Neutrophil (primary cell): ENCODE results near the gene GPR143.
"Not testable (repeated sequence)": the region's sequence is repeated elsewhere in the genome, so short reads cannot be mapped to it uniquely, and the experiment has no call there.

Experiments
- H3K27ac ChIP-seq: fragments of 200-600 bp; sonication (generic); 2 replicates; pipeline ENCODE4 v1.5.1; 2016; ENCODE audit warnings: mild to moderate bottlenecking, moderate library complexity
- H3K27me3 ChIP-seq: fragments of 200-600 bp; sonication (generic); 2 replicates; pipeline ENCODE4 v1.6.0; 2016; ENCODE audit warnings: mild to moderate bottlenecking
- H3K36me3 ChIP-seq: fragments of 200-600 bp; sonication (generic); 2 replicates; pipeline ENCODE4 v1.5.1; 2017
- H3K4me1 ChIP-seq, 2 experiments: fragments of 200-600 bp in 1 of 2; sonication (generic) in 1 of 2; 1 replicate in 1 of 2; 2 replicates in 1 of 2; pipeline versions ENCODE4 v1.5.1 to v1.6.1; 2013 to 2016; ENCODE audit warnings: low read depth in 1 of 2, low read length in 1 of 2, mild to moderate bottlenecking in 1 of 2, moderate library complexity in 1 of 2; ENCODE audit not compliant: control insufficient read depth in 1 of 2, insufficient read depth in 1 of 2
- H3K4me3 ChIP-seq, 2 experiments: fragments of 200-600 bp in 1 of 2; sonication (generic) in 1 of 2; 1 replicate in 1 of 2; 2 replicates in 1 of 2; pipeline ENCODE4 v1.5.1; 2013 to 2016; ENCODE audit warnings: low read depth in 1 of 2, low read length in 1 of 2, mild to moderate bottlenecking in 1 of 2, moderate library complexity in 1 of 2
- H3K9me3 ChIP-seq: fragments of 200-600 bp; sonication (generic); 2 replicates; pipeline ENCODE4 v1.5.1; 2016
- CTCF ChIP-seq: fragments of 200-600 bp; sonication (generic); IDR thresholded peaks from 2 replicates; pipeline ENCODE4 v1.5.1; 2016; ENCODE audit warnings: antibody characterized with exemption

Gene GPR143

GRCh38 chrX:9781941-9782340, 16.3 kb upstream of the GPR143 start:
- TF ChIP-seq CTCF: no peak
- H3K4me3 ChIP-seq: no peak overlapping the region
- peaks cover 46% of the 10 kb centered on the region for H3K27me3 ChIP-seq
- H3K27ac ChIP-seq: no peak overlapping the region
- H3K36me3 ChIP-seq: no peaks in the 10 kb centered on the region
- no peaks in the 10 kb centered on the region for H3K9me3 ChIP-seq
- no peaks in the 10 kb centered on the region for H3K4me1 ChIP-seq

GRCh38 chrX:9775930-9776329, 10.3 kb upstream of the GPR143 start:
- Histone ChIP-seq H3K4me3 (no peak overlapping the region), H3K4me1 (no peaks in the 10 kb centered on the region), H3K36me3 (no peaks in the 10 kb centered on the region), H3K27me3 (peaks cover 41% of the 10 kb centered on the region), H3K9me3 (no peaks in the 10 kb centered on the region), H3K27ac (no peak overlapping the region)
- TF ChIP-seq CTCF: no peak

- no peak overlapping the region for H3K4me3 ChIP-seq
- peaks cover 37% of the 10 kb centered on the region for H3K27me3 ChIP-seq
- no peaks in the 10 kb centered on the region for H3K4me1 ChIP-seq
- no peak for TF ChIP-seq CTCF
- no peaks in the 10 kb centered on the region for H3K9me3 ChIP-seq
- no peak overlapping the region for H3K27ac ChIP-seq
- no peaks in the 10 kb centered on the region for H3K36me3 ChIP-seq
These were observed 7.3 kb upstream of the GPR143 start for GRCh38 chrX:9772943-9773342.

GRCh38 chrX:9770319-9770718, 4.7 kb upstream of the GPR143 start:
- no peaks in the 10 kb centered on the region for H3K9me3 ChIP-seq
- no peak overlapping the region for H3K27ac ChIP-seq
- H3K4me1 ChIP-seq: no peaks in the 10 kb centered on the region
- H3K27me3 ChIP-seq: peaks cover 41% of the 10 kb centered on the region
- no peak for TF ChIP-seq CTCF
- no peaks in the 10 kb centered on the region for H3K36me3 ChIP-seq
- H3K4me3 ChIP-seq: no peak overlapping the region

GRCh38 chrX:9768321-9768839, 2.7 kb upstream of the GPR143 start:
- peaks cover 46% of the 10 kb centered on the region for H3K27me3 ChIP-seq
- H3K36me3 ChIP-seq, H3K4me3 ChIP-seq, H3K27ac ChIP-seq, H3K4me1 ChIP-seq, H3K9me3 ChIP-seq: not testable (repeated sequence)

- peaks cover 53% of the 10 kb centered on the region for H3K27me3 ChIP-seq
- no peaks in the 10 kb centered on the region for H3K9me3 ChIP-seq
- no peaks in the 10 kb centered on the region for H3K4me1 ChIP-seq
- no peak overlapping the region for H3K27ac ChIP-seq
- no peak overlapping the region for H3K4me3 ChIP-seq
- TF ChIP-seq CTCF: no peak
- H3K36me3 ChIP-seq: no peaks in the 10 kb centered on the region
These were observed 1.7 kb upstream of the GPR143 start for GRCh38 chrX:9767375-9767774.
